Endodermal cell (in vitro differentiated cells): Measurements from ENCODE around the gene SETD4. TPM values are rescaled to one million over a fixed set of nuclear protein-coding genes. Genes with fewer than 3 reads are reported as not detected.
A peak's percentile ranks its signal among the peaks of the same experiment; 100 is the strongest.

Experiments
- DNase-seq: peaks from one replicate; pipeline ENCODE4 v3.0.0-alpha.2; 2017
- H3K27ac ChIP-seq: 2 replicates; pipeline ENCODE4 v1.5.1; 2013; ENCODE audit warnings: mild to moderate bottlenecking, low read depth, low read length, moderate library complexity
- H3K27me3 ChIP-seq: 2 replicates; pipeline ENCODE4 v1.6.1; 2013; ENCODE audit warnings: mild to moderate bottlenecking, low read length, moderate library complexity; ENCODE audit not compliant: insufficient read depth, control insufficient read depth, poor library complexity, severe bottlenecking
- H3K36me3 ChIP-seq: 2 replicates; pipeline ENCODE4 v1.7.0; 2013; ENCODE audit warnings: mild to moderate bottlenecking, low read length, moderate library complexity; ENCODE audit not compliant: control insufficient read depth, insufficient read depth
- H3K4me1 ChIP-seq: one replicate; pipeline ENCODE4 v1.7.0; 2013; ENCODE audit warnings: low read length; ENCODE audit not compliant: control insufficient read depth, insufficient read depth
- H3K4me3 ChIP-seq: 2 replicates; pipeline ENCODE4 v1.5.1; 2013; ENCODE audit warnings: mild to moderate bottlenecking, low read length, moderate library complexity
- H3K9ac ChIP-seq: 2 replicates; pipeline ENCODE4 v1.6.1; 2013; ENCODE audit warnings: mild to moderate bottlenecking, low read length, moderate library complexity; ENCODE audit not compliant: poor library complexity, severe bottlenecking; ENCODE audit errors: extremely low read depth
- H3K9me3 ChIP-seq: 2 replicates; pipeline ENCODE4 v1.6.1; 2013; ENCODE audit warnings: mild to moderate bottlenecking, low read length, moderate library complexity; ENCODE audit not compliant: control insufficient read depth
- H3K27ac Mint-ChIP-seq: 2 replicates; pipeline ENCODE4 v1.8.0; 2020; ENCODE audit warnings: mixed read lengths
- H3K27me3 Mint-ChIP-seq: 2 replicates; pipeline ENCODE4 v1.8.0; 2021; ENCODE audit warnings: mild to moderate bottlenecking, mixed read lengths; ENCODE audit not compliant: insufficient read depth
- H3K36me3 Mint-ChIP-seq: 2 replicates; pipeline ENCODE4 v1.8.0; 2020; ENCODE audit warnings: low read depth, mixed read lengths
- H3K4me1 Mint-ChIP-seq: 2 replicates; pipeline ENCODE4 v1.8.0; 2020; ENCODE audit warnings: mixed read lengths
- H3K4me3 Mint-ChIP-seq: 2 replicates; pipeline ENCODE4 v1.8.0; 2020; ENCODE audit warnings: mild to moderate bottlenecking, moderate library complexity, mixed read lengths
- H3K9me3 Mint-ChIP-seq: 2 replicates; pipeline ENCODE4 v1.8.0; 2020; ENCODE audit warnings: mild to moderate bottlenecking, mixed read lengths
- WGBS, 2 experiments: methylation state at CpG; one replicate each; pipeline versions ENCODE4 v1.1.5 to v1.1.7; 2013; ENCODE audit warnings: missing lambda C conversion rate in 2 of 2, mixed read lengths in 1 of 2; ENCODE audit not compliant: insufficient coverage in 1 of 2, insufficient read length in 1 of 2; 5-methylcytosine and 5-hydroxymethylcytosine counted together
- total RNA-seq, 2 donors: library from RNA; stranded (reverse); fragmentation: NEBNext Ultra II Directional in 1 of 2; extraction: Animal tissue kit (Norgen Biotek cat#: 25700) in 1 of 2; gene quantifications; 2 replicates in 1 of 2; 3 replicates in 1 of 2; pipeline ENCODE4 v1.2.1, GENCODE V29; 2021
- TF ChIP-seq, protein P1 (sequence below): fragments of 200-600 bp; sonication (generic); conservative IDR thresholded peaks from 2 replicates; pipeline ENCODE4 v1.5.0; 2021; ENCODE audit warnings: antibody characterized with exemption, mild to moderate bottlenecking

The SETD4 gene
- total RNA-seq, 2 donors from 2014 or later = 27.8 to 31.9 TPM

DNA sequence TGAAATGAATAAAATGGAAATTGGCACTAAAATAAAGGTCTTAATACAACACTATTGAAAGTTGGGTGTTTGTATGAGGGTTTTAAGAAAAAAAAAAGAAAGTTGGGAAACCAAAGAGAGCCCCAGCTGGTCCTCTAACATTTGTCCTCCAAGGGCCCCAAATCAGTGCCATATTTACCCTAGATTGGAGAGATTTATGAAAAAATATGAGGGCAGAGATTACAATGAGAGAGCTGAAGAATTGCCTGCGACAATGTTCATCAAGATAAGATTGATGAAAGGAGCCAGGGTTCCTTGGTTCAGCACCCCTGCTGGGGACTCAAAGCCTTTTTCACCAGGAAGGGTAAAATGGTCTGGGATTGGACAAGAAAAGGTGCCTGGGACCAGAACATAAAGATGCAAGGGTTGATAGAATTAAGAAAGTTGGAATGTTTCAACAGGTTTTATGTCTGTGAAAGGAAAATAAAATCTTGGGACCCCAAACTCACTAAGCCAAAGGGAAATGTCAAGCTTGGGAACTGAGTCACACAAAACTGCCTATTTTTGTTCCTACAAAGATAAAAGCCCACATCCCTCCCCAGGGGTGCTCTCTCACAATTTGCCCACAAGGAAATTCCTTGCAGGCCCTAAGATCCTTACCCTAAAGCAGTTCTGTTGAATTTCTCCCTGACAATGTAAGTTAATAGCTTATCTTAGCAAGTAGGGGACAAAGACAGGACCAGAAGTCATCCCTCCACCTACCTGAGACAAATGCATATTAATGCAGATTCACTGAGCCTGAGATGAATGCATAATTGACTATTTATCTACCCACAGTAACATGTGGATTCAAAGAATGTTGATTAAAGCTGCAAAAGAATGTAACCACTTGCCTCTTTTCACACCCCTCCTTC is 36.3 kb upstream of the SETD4 start:
- Mint-ChIP-seq H3K27ac (peak overlapping the region; percentile 37), H3K4me1 (peaks cover 8% of the 10 kb centered on the region), H3K9me3 (peaks cover 89% of the 10 kb centered on the region), H3K36me3 (peaks cover 11% of the 10 kb centered on the region), H3K27me3 (peaks cover 2% of the 10 kb centered on the region), H3K4me3 (no peak overlapping the region)
- peak; percentile 65 for DNase-seq
- TF ChIP-seq, protein P1, sequence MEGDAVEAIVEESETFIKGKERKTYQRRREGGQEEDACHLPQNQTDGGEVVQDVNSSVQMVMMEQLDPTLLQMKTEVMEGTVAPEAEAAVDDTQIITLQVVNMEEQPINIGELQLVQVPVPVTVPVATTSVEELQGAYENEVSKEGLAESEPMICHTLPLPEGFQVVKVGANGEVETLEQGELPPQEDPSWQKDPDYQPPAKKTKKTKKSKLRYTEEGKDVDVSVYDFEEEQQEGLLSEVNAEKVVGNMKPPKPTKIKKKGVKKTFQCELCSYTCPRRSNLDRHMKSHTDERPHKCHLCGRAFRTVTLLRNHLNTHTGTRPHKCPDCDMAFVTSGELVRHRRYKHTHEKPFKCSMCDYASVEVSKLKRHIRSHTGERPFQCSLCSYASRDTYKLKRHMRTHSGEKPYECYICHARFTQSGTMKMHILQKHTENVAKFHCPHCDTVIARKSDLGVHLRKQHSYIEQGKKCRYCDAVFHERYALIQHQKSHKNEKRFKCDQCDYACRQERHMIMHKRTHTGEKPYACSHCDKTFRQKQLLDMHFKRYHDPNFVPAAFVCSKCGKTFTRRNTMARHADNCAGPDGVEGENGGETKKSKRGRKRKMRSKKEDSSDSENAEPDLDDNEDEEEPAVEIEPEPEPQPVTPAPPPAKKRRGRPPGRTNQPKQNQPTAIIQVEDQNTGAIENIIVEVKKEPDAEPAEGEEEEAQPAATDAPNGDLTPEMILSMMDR = no peak
- no peaks in the 10 kb centered on the region for H3K27me3 ChIP-seq
- H3K27ac ChIP-seq = no peak overlapping the region
- 23% methylated on average over 1 of the region's 1 CpG; no CpG with 5 or more reads in 1 of the 2 experiments for WGBS, 2 experiments
- no peak overlapping the region for H3K9ac ChIP-seq
- peaks cover 6% of the 10 kb centered on the region for H3K4me1 ChIP-seq
- H3K36me3 ChIP-seq = no peaks in the 10 kb centered on the region
- peaks cover 50% of the 10 kb centered on the region for H3K9me3 ChIP-seq
- peak overlapping the region; percentile 18 for H3K4me3 ChIP-seq

DNA sequence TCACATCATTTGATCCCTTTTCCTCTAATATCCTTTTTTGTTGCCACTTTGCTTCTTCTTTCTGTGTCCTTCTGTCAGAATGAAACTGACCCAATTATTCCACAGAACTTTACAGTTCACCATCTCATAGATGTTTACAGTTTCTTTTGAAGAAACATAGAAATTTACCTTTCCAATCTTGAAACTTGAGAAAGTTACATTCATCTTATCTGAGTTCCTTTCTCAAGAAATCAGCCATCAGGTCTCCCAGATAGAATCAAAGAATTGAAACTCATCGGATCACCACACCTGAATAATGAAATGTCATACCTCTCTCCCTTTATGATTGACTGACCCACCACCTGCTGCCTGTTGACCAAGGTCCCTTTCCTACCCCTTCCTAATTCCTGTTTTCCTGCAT is 33.2 kb upstream of the SETD4 start:
- no peaks in the 10 kb centered on the region for H3K27me3 ChIP-seq
- TF ChIP-seq, protein P1 = no peak
- Mint-ChIP-seq H3K4me3 (no peak overlapping the region), H3K36me3 (peaks cover 6% of the 10 kb centered on the region), H3K4me1 (peaks cover 11% of the 10 kb centered on the region), H3K27ac (no peak overlapping the region), H3K27me3 (peaks cover 2% of the 10 kb centered on the region), H3K9me3 (peaks cover 62% of the 10 kb centered on the region)
- peak overlapping the region; percentile 66 for H3K4me3 ChIP-seq
- peaks cover 37% of the 10 kb centered on the region for H3K9me3 ChIP-seq
- no peak for DNase-seq
- H3K27ac ChIP-seq = no peak overlapping the region
- WGBS, 2 experiments = 91 to 100% methylated on average over 1 of the region's 1 CpG
- H3K9ac ChIP-seq = no peak overlapping the region
- H3K36me3 ChIP-seq = no peaks in the 10 kb centered on the region
- peaks cover 6% of the 10 kb centered on the region for H3K4me1 ChIP-seq

DNA sequence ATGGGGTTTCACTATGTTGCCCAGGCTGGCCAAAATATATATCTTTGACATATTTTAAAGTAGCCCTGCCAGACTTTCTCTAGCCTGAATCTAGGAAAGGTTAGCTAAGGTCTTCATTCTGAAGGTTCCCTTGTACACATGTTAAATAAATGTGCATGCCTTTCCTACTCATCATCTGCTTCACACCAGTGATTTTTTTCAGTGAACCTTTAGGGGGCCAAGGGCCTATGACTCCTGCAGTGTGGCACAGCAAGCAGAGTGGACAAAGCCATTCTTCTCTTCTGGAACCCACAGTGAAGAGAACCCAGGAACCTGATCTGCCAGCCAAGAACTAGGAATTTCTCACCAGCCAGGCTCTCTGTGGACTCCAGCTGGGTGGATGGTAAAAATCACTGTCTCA is 32.4 kb upstream of the SETD4 start:
- no peaks in the 10 kb centered on the region for H3K27me3 ChIP-seq
- TF ChIP-seq, protein P1 = no peak
- Mint-ChIP-seq H3K36me3 (peaks cover 6% of the 10 kb centered on the region), H3K4me1 (peaks cover 11% of the 10 kb centered on the region), H3K27ac (no peak overlapping the region), H3K27me3 (peaks cover 2% of the 10 kb centered on the region), H3K9me3 (peaks cover 54% of the 10 kb centered on the region), H3K4me3 (no peak overlapping the region)
- H3K9ac ChIP-seq = no peak overlapping the region
- H3K4me1 ChIP-seq = no peaks in the 10 kb centered on the region
- no peaks in the 10 kb centered on the region for H3K36me3 ChIP-seq
- peak overlapping the region; percentile 66 for H3K4me3 ChIP-seq
- H3K27ac ChIP-seq = no peak overlapping the region
- peaks cover 37% of the 10 kb centered on the region for H3K9me3 ChIP-seq
- DNase-seq = no peak
